ENCODE measurements around the gene SLC3A2. TPM values are rescaled to one million over a fixed set of nuclear protein-coding genes. Genes with fewer than 3 reads are reported as not detected.

SLC3A2 gene
- total RNA-seq, 1 experiment from 2014 or later = 290 TPM

GRCh38 chr11:62895501-62895900, 14.8 kb downstream of the SLC3A2 start:
- Histone ChIP-seq H2BK15ac (ENCODE audit: low read depth, low read length) (no peak overlapping the region), H3K79me1 (ENCODE audit: insufficient read depth, low read depth, low read length, poor library complexity, severe bottlenecking) (no peaks in the 10 kb centered on the region), H4K91ac (ENCODE audit: insufficient read length, low read depth, low read length) (no peak overlapping the region), H4K20me1 (ENCODE audit: control insufficient read depth, insufficient read depth, insufficient read length) (no peaks in the 10 kb centered on the region), H3K4ac (ENCODE audit: low read depth, low read length) (no peak overlapping the region), H4K8ac (replicated peaks; ENCODE audit: insufficient read length, low read depth, low read length) (no peak overlapping the region), H3K9me3 (ENCODE audit: control insufficient read depth, low read depth, low read length) (no peaks in the 10 kb centered on the region), H3K18ac (ENCODE audit: insufficient read length, low read depth, low read length) (no peak overlapping the region), H2BK12ac (ENCODE audit: insufficient read length, low read depth, low read length) (no peak overlapping the region), H2BK5ac (ENCODE audit: insufficient read length, low read length) (no peak overlapping the region), H2BK120ac (ENCODE audit: low read depth, low read length, poor library complexity, severe bottlenecking) (no peak overlapping the region), H3K4me2 (ENCODE audit: insufficient read depth, insufficient read length, low read length) (no peak overlapping the region), H4K5ac (ENCODE audit: insufficient read length, low read depth, low read length) (no peak overlapping the region), H3K14ac (ENCODE audit: insufficient read depth, low read length) (no peak overlapping the region), H3K27ac (ENCODE audit: insufficient read length, low read depth, low read length) (no peak overlapping the region), H3T11ph (ENCODE audit: low read length) (no peak overlapping the region), H3K9ac (ENCODE audit: extremely low read depth, insufficient read length, low read length) (no peak overlapping the region), H3K27me3 (ENCODE audit: insufficient read depth, low read length) (no peaks in the 10 kb centered on the region), H3K23ac (ENCODE audit: insufficient read length, low read depth, low read length) (no peak overlapping the region), H3K23me2 (ENCODE audit: insufficient read length, low read depth, low read length, poor library complexity, severe bottlenecking) (no peaks in the 10 kb centered on the region), H3K56ac (ENCODE audit: insufficient read length, low read depth, low read length) (no peak overlapping the region), H2BK20ac (ENCODE audit: low read depth, low read length, poor library complexity, severe bottlenecking) (no peak overlapping the region), H3K79me2 (ENCODE audit: insufficient read depth, low read length) (no peaks in the 10 kb centered on the region), H3K4me1 (ENCODE audit: insufficient read depth, low read length) (peaks cover 3% of the 10 kb centered on the region; the same call in 1 of the 2 replicates), H2AFZ (ENCODE audit: low read length) (no peak overlapping the region), H2AK5ac (ENCODE audit: insufficient read length, low read length) (no peak overlapping the region)
- H3K9me3 Mint-ChIP-seq = no peaks in the 10 kb centered on the region; a peak in 1 of 5 replicates
- no peak overlapping the region for H3K4me3 Mint-ChIP-seq
- no peaks in the 10 kb centered on the region; a peak in 1 of 7 replicates for H3K36me3 Mint-ChIP-seq (ENCODE audit: insufficient read depth in 1 of 3, low read depth in 3 of 3)
- TF ChIP-seq, protein P1, sequence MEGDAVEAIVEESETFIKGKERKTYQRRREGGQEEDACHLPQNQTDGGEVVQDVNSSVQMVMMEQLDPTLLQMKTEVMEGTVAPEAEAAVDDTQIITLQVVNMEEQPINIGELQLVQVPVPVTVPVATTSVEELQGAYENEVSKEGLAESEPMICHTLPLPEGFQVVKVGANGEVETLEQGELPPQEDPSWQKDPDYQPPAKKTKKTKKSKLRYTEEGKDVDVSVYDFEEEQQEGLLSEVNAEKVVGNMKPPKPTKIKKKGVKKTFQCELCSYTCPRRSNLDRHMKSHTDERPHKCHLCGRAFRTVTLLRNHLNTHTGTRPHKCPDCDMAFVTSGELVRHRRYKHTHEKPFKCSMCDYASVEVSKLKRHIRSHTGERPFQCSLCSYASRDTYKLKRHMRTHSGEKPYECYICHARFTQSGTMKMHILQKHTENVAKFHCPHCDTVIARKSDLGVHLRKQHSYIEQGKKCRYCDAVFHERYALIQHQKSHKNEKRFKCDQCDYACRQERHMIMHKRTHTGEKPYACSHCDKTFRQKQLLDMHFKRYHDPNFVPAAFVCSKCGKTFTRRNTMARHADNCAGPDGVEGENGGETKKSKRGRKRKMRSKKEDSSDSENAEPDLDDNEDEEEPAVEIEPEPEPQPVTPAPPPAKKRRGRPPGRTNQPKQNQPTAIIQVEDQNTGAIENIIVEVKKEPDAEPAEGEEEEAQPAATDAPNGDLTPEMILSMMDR (conservative IDR thresholded peaks at IDR 0.05) = no peak
- no peak for DNase-seq
- H3K27ac Mint-ChIP-seq = peak overlapping the region in 1 of 3 experiments; percentile 8; a peak in 1 of 7 replicates
- peaks cover 8 to 21% of the 10 kb centered on the region in 2 experiments for H3K4me1 Mint-ChIP-seq
- H3K27me3 Mint-ChIP-seq (ENCODE audit: low read depth) = peaks cover 7% of the 10 kb centered on the region
- no CpG with 5 or more reads among the region's 6 CpGs for WGBS (ENCODE audit: extremely low coverage, insufficient read length, low lambda C conversion rate)

Data from H9 (cell line).